A549 (cell line): ENCODE measurements around the gene MBNL2. TPM values are rescaled to one million over a fixed set of nuclear protein-coding genes. Genes with fewer than 3 reads are reported as not detected.
A peak's percentile ranks its signal among the peaks of the same experiment; 100 is the strongest.

Experiments used
- ATAC-seq, 2 experiments: fragments of 200-7000 bp in 1 of 2; fragments of >200 bp in 1 of 2; cut with Nextera tagmentation in 1 of 2; cut with Tn5 transposase in 1 of 2; 3 replicates each; pipeline versions ENCODE4 v1.8.0 to v1.9.1; 2018 to 2020; ENCODE audit warnings: mild to moderate bottlenecking in 1 of 2, moderate library complexity in 1 of 2
- CTCF ChIA-PET: fragments of 300-600 bp; sonication (Branson Sonifier 250); formaldehyde crosslinking; extraction: SDS; loops from one replicate; lab custom pipeline; 2021; ENCODE audit warnings: antibody characterized with exemption, inconsistent platforms; lab: Yijun Ruan, JAX
- POLR2A ChIA-PET: fragments of 350-600 bp; formaldehyde crosslinking; extraction: SDS; loops from one replicate; lab custom pipeline; 2021; ENCODE audit warnings: antibody characterized with exemption, inconsistent platforms; lab: Yijun Ruan, JAX
- DNase-seq, 2 experiments: peaks; one replicate each; pipeline versions ENCODE4 v3.0.0 to v3.0.0-alpha.2; 2011 to 2016; ENCODE audit warnings: low read depth in 1 of 2, low spot score in 1 of 2
- FAIRE-seq: peaks from 2 replicates; lab custom pipeline; 2011; peaks lifted over from hg19 to GRCh38; lab: Jason Lieb, UNC
- H3K27ac ChIP-seq, 2 experiments: fragments of >200 bp; sonication (Bioruptor Twin); formaldehyde crosslinking; 3 replicates each; pipeline ENCODE4 v1.5.1; 2016 to 2017
- H3K4me1 ChIP-seq: fragments of >200 bp; sonication (Bioruptor Twin); formaldehyde crosslinking; 3 replicates; pipeline ENCODE4 v1.6.1; 2016
- H3K4me2 ChIP-seq: fragments of >200 bp; sonication (Bioruptor Twin); formaldehyde crosslinking; 3 replicates; pipeline ENCODE4 v1.6.1; 2016
- H3K4me3 ChIP-seq: fragments of >200 bp; sonication (Bioruptor Twin); formaldehyde crosslinking; 3 replicates; pipeline ENCODE4 v1.5.1; 2016
- H3K9me3 ChIP-seq: fragments of >200 bp; sonication (Bioruptor Twin); formaldehyde crosslinking; 3 replicates; pipeline ENCODE4 v1.6.1; 2016
- BHLHE40 ChIP-seq: IDR thresholded peaks from 2 replicates; pipeline ENCODE4 v1.6.1; 2012; ENCODE audit warnings: low read depth, low read length, inconsistent platforms
- CBX8 ChIP-seq: fragments of 200-600 bp; sonication (generic); IDR thresholded peaks from 2 replicates; pipeline ENCODE4 v1.6.1; 2016
- CHD4 ChIP-seq: fragments of 200-600 bp; sonication (generic); IDR thresholded peaks from 2 replicates; pipeline ENCODE4 v1.6.1; 2016; ENCODE audit warnings: antibody characterized with exemption, mild to moderate bottlenecking, borderline replicate concordance
- EHMT2 ChIP-seq: fragments of 200-600 bp; sonication (generic); IDR thresholded peaks from 2 replicates; pipeline ENCODE4 v1.6.1; 2016; ENCODE audit warnings: antibody characterized with exemption, low read depth, mild to moderate bottlenecking, moderate library complexity
- ESRRA ChIP-seq: fragments of 150-350 bp; IDR thresholded peaks from 2 replicates; pipeline ENCODE4 v1.6.1; 2014; ENCODE audit warnings: mild to moderate bottlenecking, low read length, borderline replicate concordance
- FOSB ChIP-seq: fragments of 250-450 bp; sonication (Bioruptor Pico); IDR thresholded peaks from 2 replicates; pipeline ENCODE4 v1.5.0; 2020; ENCODE audit warnings: mild to moderate bottlenecking, moderate library complexity
- FOSL2 ChIP-seq, 2 experiments: fragments of 450-650 bp in 1 of 2; fragments of >200 bp in 1 of 2; sonication (Bioruptor Twin) in 1 of 2; formaldehyde crosslinking; IDR thresholded peaks; 2 replicates each; pipeline versions ENCODE4 v1.5.0 to v1.6.1; 2016 to 2020; ENCODE audit warnings: mild to moderate bottlenecking in 1 of 2, moderate library complexity in 1 of 2
- FOXS1 ChIP-seq: fragments of 250-450 bp; sonication (Bioruptor Pico); IDR thresholded peaks from 2 replicates; pipeline ENCODE4 v1.5.0; 2020; ENCODE audit warnings: mild to moderate bottlenecking, moderate library complexity
- HDAC2 ChIP-seq: fragments of 200-600 bp; sonication (generic); IDR thresholded peaks from 2 replicates; pipeline ENCODE4 v1.6.1; 2016
- HOXA7 ChIP-seq: fragments of 250-450 bp; sonication (Bioruptor Pico); IDR thresholded peaks from 2 replicates; pipeline ENCODE4 v1.5.0; 2020; ENCODE audit warnings: mild to moderate bottlenecking, moderate library complexity
- JUNB ChIP-seq: fragments of >200 bp; sonication (Bioruptor Twin); formaldehyde crosslinking; IDR thresholded peaks from 2 replicates; pipeline ENCODE4 v1.6.1; 2016
- KDM1A ChIP-seq: fragments of 200-600 bp; sonication (generic); IDR thresholded peaks from 2 replicates; pipeline ENCODE4 v1.6.1; 2016; ENCODE audit warnings: low read depth, mild to moderate bottlenecking
- MAZ ChIP-seq: fragments of 150-350 bp; IDR thresholded peaks from 2 replicates; pipeline ENCODE4 v1.6.1; 2014; ENCODE audit warnings: antibody characterized with exemption, low read depth, low read length, borderline replicate concordance
- NPAS2 ChIP-seq: fragments of 250-450 bp; sonication (Bioruptor Pico); IDR thresholded peaks from 2 replicates; pipeline ENCODE4 v1.8.0; 2022; ENCODE audit warnings: mild to moderate bottlenecking, moderate library complexity, borderline replicate concordance
- POLR2A ChIP-seq: IDR thresholded peaks from 2 replicates; pipeline ENCODE4 v1.6.1; 2012; ENCODE audit warnings: mild to moderate bottlenecking, low read length
- RAD21 ChIP-seq, 2 experiments: fragments of >200 bp in 1 of 2; sonication (Bioruptor Twin) in 1 of 2; formaldehyde crosslinking in 1 of 2; IDR thresholded peaks in 1 of 2; conservative IDR thresholded peaks in 1 of 2; 2 replicates in 1 of 2; 3 replicates in 1 of 2; pipeline ENCODE4 v1.6.1; 2012 to 2018; ENCODE audit warnings: inconsistent platforms in 1 of 2
- RARB ChIP-seq: fragments of 250-450 bp; sonication (Bioruptor Pico); IDR thresholded peaks from 2 replicates; pipeline ENCODE4 v1.8.0; 2021; ENCODE audit warnings: mild to moderate bottlenecking, moderate library complexity
- REST ChIP-seq: fragments of 200-600 bp; sonication (generic); IDR thresholded peaks from 2 replicates; pipeline ENCODE4 v1.6.1; 2016; ENCODE audit warnings: antibody characterized with exemption, mild to moderate bottlenecking, moderate library complexity
- USF2 ChIP-seq: fragments of 450-650 bp; IDR thresholded peaks from 2 replicates; pipeline ENCODE4 v1.6.1; 2014; ENCODE audit warnings: antibody characterized with exemption
- ZC3H11A ChIP-seq: fragments of 450-650 bp; IDR thresholded peaks from 2 replicates; pipeline ENCODE4 v1.6.1; 2014; ENCODE audit warnings: antibody characterized with exemption, mild to moderate bottlenecking
- ZFP36 ChIP-seq: fragments of 450-650 bp; IDR thresholded peaks from 2 replicates; pipeline ENCODE4 v1.6.1; 2014; ENCODE audit warnings: borderline replicate concordance; ENCODE audit not compliant: partially characterized antibody
- ZNF302 ChIP-seq: fragments of 250-450 bp; sonication (Bioruptor Pico); IDR thresholded peaks from 2 replicates; pipeline ENCODE4 v1.9.0; 2021; ENCODE audit warnings: inconsistent platforms, mild to moderate bottlenecking, moderate library complexity
- ZSCAN20 ChIP-seq: fragments of 250-450 bp; sonication (Bioruptor Pico); IDR thresholded peaks from 2 replicates; pipeline ENCODE4 v1.8.0; 2022; ENCODE audit warnings: mild to moderate bottlenecking, moderate library complexity
- WGBS: methylation state at CpG from one replicate; pipeline ENCODE4 v1.1.6; 2017; ENCODE audit errors: missing lambda C conversion rate; 5-methylcytosine and 5-hydroxymethylcytosine counted together
- polyA plus RNA-seq, 4 experiments: library from polyadenylated mRNA; depleted of rRNA in 3 of 4; stranded (reverse); fragments of >200 nt; fragmentation: RNase III in 1 of 4; extraction: RNeasy Plus Mini Kit Qiagen cat#74134 plus additional on column Dnase treatment in 1 of 4; gene quantifications; 2 replicates in 3 of 4; 3 replicates in 1 of 4; pipeline ENCODE4 v1.2.3, GENCODE V29; 2011 to 2017

Gene MBNL2
- polyA plus RNA-seq, 2 of the 4 experiments (the other 2 are of a cell fraction): 18.7 to 20.6 TPM

DNA sequence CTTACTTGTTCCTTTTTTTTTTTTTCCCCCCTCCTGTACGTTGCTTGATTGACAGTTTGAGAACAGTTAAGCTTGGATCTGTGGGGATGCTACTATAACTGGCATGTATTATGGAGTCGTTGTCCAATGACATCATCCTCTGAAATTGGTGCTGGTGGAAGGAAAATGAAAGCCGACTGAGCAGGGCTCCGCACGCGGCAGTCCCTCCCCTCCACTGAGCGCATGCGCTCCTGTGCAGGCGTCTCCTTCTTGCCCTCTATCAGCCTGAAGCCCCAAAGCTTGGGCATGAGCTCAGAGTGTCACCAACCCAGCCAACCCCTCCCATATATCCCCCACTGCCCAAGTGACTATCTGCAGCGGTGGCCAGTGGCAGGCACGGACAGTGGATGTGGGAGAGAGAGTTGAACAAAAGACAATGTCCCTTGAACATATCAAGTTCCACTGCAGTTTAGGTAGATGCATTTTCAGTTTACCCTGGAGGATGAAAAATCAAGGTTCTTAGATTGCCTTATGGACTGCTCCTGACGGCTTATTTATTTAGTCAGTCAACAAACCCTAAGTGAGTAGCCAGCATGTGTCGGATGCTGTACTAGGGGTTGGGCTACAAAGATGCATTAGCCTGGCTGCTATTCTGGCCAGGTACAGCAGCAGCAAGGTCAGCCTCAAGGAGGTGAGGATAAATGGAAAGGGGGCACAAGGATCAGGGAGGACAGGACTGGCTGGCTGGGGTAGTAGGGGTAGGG, 20.8 kb downstream of the MBNL2 start:
- Histone ChIP-seq H3K4me1 (peaks cover 75% of the 10 kb centered on the region), H3K4me2 (peak overlapping the region; percentile 62), H3K9me3 (no peaks in the 10 kb centered on the region), H3K4me3 (no peak overlapping the region), H3K27ac (peak overlapping the region in 1 of 2 experiments; percentile 75; a peak in 3 of 6 replicates)
- CTCF ChIA-PET: interaction anchor here (1.1 kb wide), 1 partner anchor 19 kb away, joined by 3 read pairs; no protein-coding TSS in a partner anchor
- WGBS: 88% methylated on average over 8 of the region's 13 CpGs
- TF ChIP-seq RAD21 (conservative IDR thresholded peaks at IDR 0.05 in 1 of 2, IDR thresholded peaks at IDR 0.05 in 1 of 2): no peak
- TF ChIP-seq MAZ: no peak
- TF ChIP-seq ZSCAN20 (CRISPR knock-in tag): no peak
- TF ChIP-seq CBX8: no peak
- TF ChIP-seq JUNB: no peak
- no peak for TF ChIP-seq FOSL2 (IDR thresholded peaks at IDR 0.05)
- TF ChIP-seq FOSL2 (CRISPR knock-in tag; IDR thresholded peaks at IDR 0.05): no peak
- no peak for TF ChIP-seq HDAC2
- TF ChIP-seq POLR2A: no peak
- no peak for TF ChIP-seq ZNF302 (CRISPR knock-in tag)
- ATAC-seq (peak; percentile 27 to 40; a peak in 4 of 6 replicates), FAIRE-seq (no peak), DNase-seq (no peak)
- POLR2A ChIA-PET: no interaction called here

DNA sequence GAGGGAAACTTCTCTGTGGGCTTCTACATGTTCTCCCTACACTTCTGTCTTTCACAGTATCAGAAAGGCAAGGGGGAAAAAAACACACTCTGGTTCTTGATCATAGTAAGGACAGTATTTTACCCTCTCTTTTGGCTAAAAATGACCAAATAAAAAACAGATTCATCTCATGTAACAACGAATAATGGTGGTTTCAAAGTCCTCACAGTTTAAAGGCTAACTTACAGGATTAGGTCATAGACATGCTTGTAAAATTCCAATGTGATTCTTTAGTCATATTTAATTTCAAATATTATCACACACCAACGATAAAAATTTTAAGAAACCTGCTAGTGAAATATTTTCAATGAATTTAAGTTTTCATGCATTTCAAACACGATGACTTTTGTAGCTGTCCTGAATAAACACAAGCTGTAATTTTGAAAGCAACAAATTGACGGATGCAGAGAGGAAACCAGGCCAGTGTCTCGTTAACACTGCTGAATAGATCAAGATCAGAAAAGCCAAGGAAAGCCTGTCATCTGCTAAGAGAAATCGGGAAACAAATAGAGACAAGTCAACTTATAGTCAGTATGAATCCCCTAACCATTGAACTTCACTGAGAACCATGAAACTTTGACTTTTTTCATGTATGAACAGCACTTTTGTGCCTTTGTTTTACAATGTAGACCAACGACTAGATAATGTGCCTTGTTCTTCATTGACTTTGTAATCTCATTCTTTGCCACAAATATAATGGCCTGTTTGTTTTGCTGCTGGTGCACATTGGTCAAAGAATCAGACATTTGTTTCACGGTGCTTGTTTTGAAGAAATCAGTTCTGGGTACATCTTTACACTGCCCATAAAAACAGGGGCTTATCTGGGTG, 22.0 kb downstream of the MBNL2 start:
- TF ChIP-seq ZFP36 (no peak), REST (peak; percentile 38; the same call in 1 of the 2 replicates)
- TF ChIP-seq, all 56 proteins: peak for 1
- peaks cover 71% of the 10 kb centered on the region for H3K4me1 ChIP-seq
- H3K4me2 ChIP-seq: peak overlapping the region; percentile 62
- DNase-seq (no peak), ATAC-seq (peak in 1 of 2 experiments; percentile 9; a peak in 1 of 6 replicates), FAIRE-seq (no peak)
- H3K27ac ChIP-seq: peak overlapping the region; percentile 61 to 75
- H3K9me3 ChIP-seq: no peaks in the 10 kb centered on the region
- ChIA-PET CTCF (interaction anchor here (1.5 kb wide), 1 partner anchor 119 kb away, joined by 3 read pairs; no protein-coding TSS in a partner anchor), POLR2A (no interaction called here)
- no peak overlapping the region for H3K4me3 ChIP-seq
- 21% methylated on average over 8 of the region's 8 CpGs for WGBS

GRCh38 chr13:97245011-97245410, 22.9 kb downstream of the MBNL2 start:
- DNase-seq (no peak), FAIRE-seq (no peak), ATAC-seq (peak in 1 of 2 experiments; percentile 47; a peak in 2 of 6 replicates)
- Histone ChIP-seq H3K4me3 (no peak overlapping the region), H3K9me3 (no peaks in the 10 kb centered on the region), H3K4me2 (peak overlapping the region; percentile 62), H3K4me1 (peaks cover 71% of the 10 kb centered on the region), H3K27ac (peak overlapping the region; percentile 52 to 61; a peak in 4 of 6 replicates)
- ChIA-PET POLR2A (no interaction called here), CTCF (interaction anchor here (1.5 kb wide), 1 partner anchor 119 kb away, joined by 3 read pairs; no protein-coding TSS in a partner anchor)
- TF ChIP-seq RARB: no peak
- no peak for TF ChIP-seq KDM1A
- no peak for TF ChIP-seq EHMT2
- no peak for TF ChIP-seq NPAS2
- no peak for TF ChIP-seq REST
- no peak for TF ChIP-seq HDAC2
- no peak for TF ChIP-seq CHD4
- no peak for TF ChIP-seq HOXA7
- no peak for TF ChIP-seq USF2
- TF ChIP-seq ZC3H11A: no peak
- TF ChIP-seq FOXS1 (CRISPR knock-in tag): no peak
- no peak for TF ChIP-seq MAZ
- no peak for TF ChIP-seq ESRRA
- TF ChIP-seq FOSB (CRISPR knock-in tag): no peak
- no peak for TF ChIP-seq BHLHE40
